ENCODE results near the gene RBM42. TPM values are rescaled to one million over a fixed set of nuclear protein-coding genes. Genes with fewer than 3 reads are reported as not detected.
"Not testable (repeated sequence)": the region's sequence is repeated elsewhere in the genome, so short reads cannot be mapped to it uniquely, and the experiment has no call there.

RBM42 gene
- total RNA-seq, 1 experiment from 2014 or later, result 180 TPM

GRCh38 chr19:35650581-35650980 lies 21.7 kb downstream of the RBM42 start:
- Histone ChIP-seq H3K36me3 (ENCODE audit: control insufficient read depth, insufficient read depth, low read length) (peaks cover 15% of the 10 kb centered on the region), H3K27me3 (ENCODE audit: control insufficient read depth, insufficient read depth, low read length) (no peaks in the 10 kb centered on the region), H3K4me1 (ENCODE audit: control insufficient read depth, insufficient read depth, low read length) (0 out of 2 replicates have a peak, but pooled peaks cover 6% of the 10 kb centered on the region), H3K9me3 (ENCODE audit: control insufficient read depth, insufficient read depth, low read depth, low read length) (no peaks in the 10 kb centered on the region), H3K4me3 (ENCODE audit: low read depth in 2 of 2, low read length in 2 of 2) (no peak overlapping the region), H3K27ac (ENCODE audit: low read length) (no peak overlapping the region)
- ChIA-PET POLR2A (no interaction called here), CTCF (no interaction called here)
- BruUV-seq (replicated peaks), result no TSS peak
- DNase-seq (ENCODE audit: low read depth, low spot score) (no peak), ATAC-seq (no peak)
- intact Hi-C loops (cut with micrococcal nuclease; ENCODE audit: unreplicated experiment), result no loop called here
- in situ Hi-C loops (cut with HindIII; ENCODE audit: low pct_unique_long_range_greater_than_20kb, low sequenced_read_pairs), result no loop called here
- TF ChIP-seq SIN3A (IDR thresholded peaks at IDR 0.05; ENCODE audit: borderline replicate concordance, insufficient read depth, low read depth, low read length) (no peak), POLR2AphosphoS5 (IDR thresholded peaks at IDR 0.05; ENCODE audit: low read depth, low read length) (no peak), TCF7L2 (IDR thresholded peaks at IDR 0.05; ENCODE audit: low read depth, low read length) (no peak), CTCF (IDR thresholded peaks at IDR 0.05) (no peak), REST (IDR thresholded peaks at IDR 0.05; ENCODE audit: insufficient read depth in 1 of 2, low read depth in 2 of 2, low read length in 1 of 2) (no peak)

- BruUV-seq (replicated peaks); in situ Hi-C loops (cut with HindIII; ENCODE audit: low pct_unique_long_range_greater_than_20kb, low sequenced_read_pairs): not testable (repeated sequence)
- CTCF ChIA-PET, result interaction anchor here (0.6 kb wide), 1 partner anchor 144 kb away, joined by 3 read pairs; no protein-coding TSS in a partner anchor
These were observed 26.0 kb downstream of the RBM42 start for GRCh38 chr19:35654828-35655227.

GRCh38 chr19:35655600-35655999 lies 26.8 kb downstream of the RBM42 start:
- H3K4me3 ChIP-seq (ENCODE audit: low read depth in 2 of 2, low read length in 2 of 2), result no peak overlapping the region
- DNase-seq (ENCODE audit: low read depth, low spot score), result no peak
- no peak overlapping the region for H3K27ac ChIP-seq (ENCODE audit: low read length)
- H3K9me3 ChIP-seq (ENCODE audit: control insufficient read depth, insufficient read depth, low read depth, low read length), result no peaks in the 10 kb centered on the region
- ChIA-PET POLR2A (interaction anchor here (0.6 to 0.7 kb wide), 4 partner anchors 7 to 681 kb away, joined by 3 to 9 read pairs (median 6); no protein-coding TSS in a partner anchor), CTCF (interaction anchor here (0.5 kb wide), 1 partner anchor 90 kb away, joined by 4 read pairs; the partner anchor contains the start of genes PSENEN and U2AF1L4)
- H3K36me3 ChIP-seq (ENCODE audit: control insufficient read depth, insufficient read depth, low read length), result peaks cover 24% of the 10 kb centered on the region
- intact Hi-C loops (cut with micrococcal nuclease; ENCODE audit: unreplicated experiment), result no loop called here
- no TSS peak for BruUV-seq (replicated peaks)
- TF ChIP-seq TCF7L2 (IDR thresholded peaks at IDR 0.05; ENCODE audit: low read depth, low read length), result no peak
- no peak for TF ChIP-seq REST (IDR thresholded peaks at IDR 0.05; ENCODE audit: insufficient read depth in 1 of 2, low read depth in 2 of 2, low read length in 1 of 2)
- no peak for TF ChIP-seq CTCF (IDR thresholded peaks at IDR 0.05)
- H3K27me3 ChIP-seq (ENCODE audit: control insufficient read depth, insufficient read depth, low read length), result no peaks in the 10 kb centered on the region
- H3K4me1 ChIP-seq (ENCODE audit: control insufficient read depth, insufficient read depth, low read length), result no peaks in the 10 kb centered on the region
- no peak for ATAC-seq
- in situ Hi-C loops (cut with HindIII; ENCODE audit: low pct_unique_long_range_greater_than_20kb, low sequenced_read_pairs), result no loop called here

More at GRCh38 chr19:35654828-35655227, 26.0 kb downstream of the RBM42 start:
- H3K27me3 ChIP-seq (ENCODE audit: control insufficient read depth, insufficient read depth, low read length); H3K27ac ChIP-seq (ENCODE audit: low read length); ATAC-seq; intact Hi-C loops (cut with micrococcal nuclease; ENCODE audit: unreplicated experiment); H3K4me3 ChIP-seq (ENCODE audit: low read depth in 2 of 2, low read length in 2 of 2); DNase-seq (ENCODE audit: low read depth, low spot score); H3K9me3 ChIP-seq (ENCODE audit: control insufficient read depth, insufficient read depth, low read depth, low read length); H3K4me1 ChIP-seq (ENCODE audit: control insufficient read depth, insufficient read depth, low read length): not testable (repeated sequence)
- peaks cover 24% of the 10 kb centered on the region for H3K36me3 ChIP-seq (ENCODE audit: control insufficient read depth, insufficient read depth, low read length)
- POLR2A ChIA-PET, result interaction anchor here (0.6 to 0.7 kb wide), 2 partner anchors 43 to 97 kb away, joined by 3 to 4 read pairs; no protein-coding TSS in a partner anchor
